CD14-positive monocyte (primary cell): ENCODE results near the gene BCAR3. TPM values are rescaled to one million over a fixed set of nuclear protein-coding genes. Genes with fewer than 3 reads are reported as not detected.

ENCODE experiments used
- DNase-seq, 3 donors: peaks; one replicate each; pipeline ENCODE4 v3.0.0-alpha.2; 2011 to 2022
- H2AFZ ChIP-seq: 2 replicates; pipeline ENCODE4 v1.6.0; 2012; ENCODE audit warnings: mild to moderate bottlenecking, low read depth, low read length, inconsistent platforms; ENCODE audit not compliant: insufficient read depth, poor library complexity, severe bottlenecking
- H3K27ac ChIP-seq, 2 donors: 1 replicate in 1 of 2; 2 replicates in 1 of 2; pipeline ENCODE4 v1.5.1; 2012 to 2013; ENCODE audit warnings: low read length in 2 of 2, control low read depth in 1 of 2, inconsistent platforms in 1 of 2, low read depth in 1 of 2, mild to moderate bottlenecking in 1 of 2
- H3K27me3 ChIP-seq, 2 donors: one replicate each; pipeline versions ENCODE4 v1.6.0 to v1.6.1; 2011 to 2013; ENCODE audit warnings: low read length in 2 of 2; ENCODE audit not compliant: control insufficient read depth in 2 of 2, insufficient read depth in 2 of 2
- H3K36me3 ChIP-seq, 2 donors: replicated peaks in 1 of 2; 1 replicate in 1 of 2; 2 replicates in 1 of 2; pipeline versions ENCODE4 v1.5.1 to v1.6.1; 2012 to 2013; ENCODE audit warnings: low read length in 2 of 2, control low read depth in 1 of 2, inconsistent platforms in 1 of 2, mild to moderate bottlenecking in 1 of 2; ENCODE audit not compliant: insufficient read depth in 2 of 2, control insufficient read depth in 1 of 2
- H3K4me1 ChIP-seq, 2 donors: 1 replicate in 1 of 2; 2 replicates in 1 of 2; pipeline versions ENCODE4 v1.5.1 to v1.6.1; 2012 to 2013; ENCODE audit warnings: low read length in 2 of 2, control low read depth in 1 of 2, inconsistent platforms in 1 of 2, mild to moderate bottlenecking in 1 of 2, moderate library complexity in 1 of 2; ENCODE audit not compliant: insufficient read depth in 2 of 2, control insufficient read depth in 1 of 2
- H3K4me2 ChIP-seq: replicated peaks from 2 replicates; pipeline ENCODE3; 2012; ENCODE audit warnings: low read length, moderate library complexity, mild to moderate bottlenecking; ENCODE audit not compliant: poor library complexity, severe bottlenecking; ENCODE audit errors: extremely low read depth
- H3K4me3 ChIP-seq, 3 experiments: fragments of 200-600 bp in 1 of 3; sonication (generic) in 1 of 3; replicated peaks in 1 of 3; 1 replicate in 2 of 3; 2 replicates in 1 of 3; pipeline ENCODE4 v1.5.1; 2011 to 2013; ENCODE audit warnings: low read length in 3 of 3, mild to moderate bottlenecking in 3 of 3, control low read depth in 2 of 3, low read depth in 2 of 3, inconsistent platforms in 1 of 3, moderate library complexity in 1 of 3
- H3K79me2 ChIP-seq: 2 replicates; pipeline ENCODE4 v1.6.0; 2012; ENCODE audit warnings: mild to moderate bottlenecking, control low read depth, inconsistent platforms, low read length, moderate library complexity; ENCODE audit not compliant: insufficient read depth
- H3K9ac ChIP-seq: 2 replicates; pipeline ENCODE4 v1.6.0; 2017; ENCODE audit warnings: low read length, mild to moderate bottlenecking; ENCODE audit not compliant: insufficient read depth, poor library complexity, severe bottlenecking
- H3K9me3 ChIP-seq, 2 donors: replicated peaks in 1 of 2; 1 replicate in 1 of 2; 2 replicates in 1 of 2; pipeline versions ENCODE4 v1.5.1 to v1.6.1; 2012 to 2013; ENCODE audit warnings: low read length in 2 of 2, control low read depth in 1 of 2; ENCODE audit not compliant: control insufficient read depth in 1 of 2, insufficient read depth in 1 of 2
- H4K20me1 ChIP-seq: 2 replicates; pipeline ENCODE4 v1.6.0; 2012; ENCODE audit warnings: mild to moderate bottlenecking, low read length, control low read depth, moderate library complexity; ENCODE audit not compliant: insufficient read depth
- H3K27ac Mint-ChIP-seq, 7 donors: one replicate each; pipeline ENCODE4 v1.8.0; 2020; ENCODE audit warnings: mild to moderate bottlenecking in 7 of 7, mixed read lengths in 7 of 7, moderate library complexity in 6 of 7, inconsistent platforms in 2 of 7
- H3K27me3 Mint-ChIP-seq, 3 donors: one replicate each; pipeline ENCODE4 v1.8.0; 2021 to 2022; ENCODE audit warnings: low read depth in 3 of 3, mild to moderate bottlenecking in 3 of 3, mixed read lengths in 3 of 3, moderate library complexity in 3 of 3, inconsistent platforms in 1 of 3
- H3K36me3 Mint-ChIP-seq, 2 donors: one replicate each; pipeline ENCODE4 v1.8.0; 2020; ENCODE audit warnings: mixed read lengths in 2 of 2, inconsistent platforms in 1 of 2, mild to moderate bottlenecking in 1 of 2
- H3K4me1 Mint-ChIP-seq: one replicate; pipeline ENCODE4 v1.8.0; 2020; ENCODE audit warnings: mild to moderate bottlenecking, mixed read lengths
- H3K4me3 Mint-ChIP-seq, 2 donors: one replicate each; pipeline ENCODE4 v1.8.0; 2020; ENCODE audit warnings: mild to moderate bottlenecking in 2 of 2, mixed read lengths in 2 of 2, moderate library complexity in 1 of 2
- H3K9me3 Mint-ChIP-seq, 7 donors: one replicate each; pipeline ENCODE4 v1.8.0; 2020 to 2022; ENCODE audit warnings: mixed read lengths in 7 of 7, mild to moderate bottlenecking in 6 of 7, moderate library complexity in 6 of 7, inconsistent platforms in 2 of 7
- CTCF ChIP-seq: fragments of 200-600 bp; IDR thresholded peaks from one replicate; pipeline ENCODE4 v1.8.0; 2022; ENCODE audit warnings: antibody characterized with exemption, mild to moderate bottlenecking
- WGBS: methylation state at CpG from one replicate; pipeline ENCODE4 v1.1.5; 2013; ENCODE audit warnings: missing lambda C conversion rate; ENCODE audit not compliant: insufficient coverage; 5-methylcytosine and 5-hydroxymethylcytosine counted together
- intact Hi-C, 2 donors: fragments of 100-400 bp; cut with micrococcal nuclease; formaldehyde crosslinking; loops; one replicate each; pipeline versions ENCODE4 v1.15.0 to v1.15.1; 2023
- polyA plus RNA-seq, 3 donors: library from polyadenylated mRNA; depleted of rRNA in 1 of 3; unstranded in 2 of 3; stranded (reverse) in 1 of 3; fragments of 300-500 nt in 2 of 3; fragments of >200 nt in 1 of 3; fragmentation: Illumina TruSeq in 2 of 3; gene quantifications; 1 replicate in 2 of 3; 2 replicates in 1 of 3; pipeline ENCODE4 v1.2.3, GENCODE V29; 2012 to 2021

The BCAR3 gene
- polyA plus RNA-seq, 3 donors: 0.05 to 0.41 TPM; not detected in 1

DNA sequence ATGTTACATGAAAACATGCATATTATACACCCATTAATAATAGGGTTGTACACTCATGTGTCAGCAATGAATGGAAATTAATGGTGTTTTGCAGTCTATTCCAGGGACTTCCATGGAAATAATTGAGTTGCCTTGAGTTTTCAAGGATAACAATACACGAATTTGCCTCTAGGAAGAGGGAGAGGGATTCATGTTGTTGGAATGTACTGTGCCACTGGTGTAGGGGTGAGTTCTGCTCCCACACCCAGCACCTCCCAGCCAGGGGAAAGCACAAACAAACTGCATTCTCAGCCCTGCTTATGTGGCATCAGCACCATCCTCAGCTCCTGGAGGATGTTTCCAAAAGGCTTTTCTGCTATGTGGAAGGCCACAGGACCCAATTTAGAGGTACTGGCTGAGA, 57.8 kb downstream of the BCAR3 start:
- peaks cover 0 to 3% (median 0%) of the 10 kb centered on the region in 3 donors for H3K27me3 Mint-ChIP-seq
- H3K27me3 ChIP-seq: no peaks in the 10 kb centered on the region
- H3K27ac ChIP-seq: no peak overlapping the region
- TF ChIP-seq CTCF: no peak
- no peak for DNase-seq
- H3K4me1 Mint-ChIP-seq: no peaks in the 10 kb centered on the region
- no peaks in the 10 kb centered on the region for H4K20me1 ChIP-seq
- no peak overlapping the region for H3K4me2 ChIP-seq
- intact Hi-C loops: no loop called here
- H3K4me1 ChIP-seq: no peaks in the 10 kb centered on the region
- no peak overlapping the region for H3K9ac ChIP-seq
- H3K4me3 ChIP-seq: no peak overlapping the region
- H3K27ac Mint-ChIP-seq: no peak overlapping the region
- H3K4me3 Mint-ChIP-seq: no peak overlapping the region
- H3K36me3 Mint-ChIP-seq: no peaks in the 10 kb centered on the region
- H3K9me3 Mint-ChIP-seq: no peaks in the 10 kb centered on the region
- no peaks in the 10 kb centered on the region for H3K79me2 ChIP-seq
- no peaks in the 10 kb centered on the region for H3K36me3 ChIP-seq
- no peak overlapping the region for H2AFZ ChIP-seq
- H3K9me3 ChIP-seq: no peaks in the 10 kb centered on the region
- no CpG with 5 or more reads among the region's 1 CpG for WGBS

DNA sequence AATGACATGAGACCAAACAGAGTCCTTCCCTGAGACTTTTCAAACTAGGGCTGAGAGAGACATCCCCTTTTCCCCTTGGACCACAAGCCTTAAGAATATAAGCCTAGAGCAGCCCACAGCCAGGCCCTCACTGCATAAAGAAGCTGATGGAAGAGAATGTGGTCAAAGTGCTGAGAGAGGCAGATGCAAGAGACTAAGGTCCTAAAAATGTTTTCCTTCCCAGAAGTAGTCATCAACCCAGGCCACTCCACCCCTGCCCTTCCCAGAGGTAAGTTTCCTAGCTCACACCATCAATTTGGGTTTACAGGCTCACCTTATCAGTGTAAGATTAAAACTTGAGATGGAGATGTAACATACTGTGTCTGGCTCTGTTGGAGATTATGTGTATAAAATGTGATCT, 58.2 kb downstream of the BCAR3 start:
- Histone ChIP-seq H3K9me3 (no peaks in the 10 kb centered on the region), H3K79me2 (no peaks in the 10 kb centered on the region), H3K27ac (no peak overlapping the region), H4K20me1 (no peaks in the 10 kb centered on the region), H3K36me3 (no peaks in the 10 kb centered on the region), H3K4me2 (no peak overlapping the region), H2AFZ (no peak overlapping the region), H3K27me3 (no peaks in the 10 kb centered on the region), H3K4me3 (no peak overlapping the region), H3K9ac (no peak overlapping the region), H3K4me1 (no peaks in the 10 kb centered on the region)
- intact Hi-C loops: no loop called here
- H3K9me3 Mint-ChIP-seq: no peaks in the 10 kb centered on the region
- no peak for TF ChIP-seq CTCF
- peaks cover 0 to 3% (median 0%) of the 10 kb centered on the region in 3 donors for H3K27me3 Mint-ChIP-seq
- no peak for DNase-seq
- no peak overlapping the region for H3K4me3 Mint-ChIP-seq
- H3K36me3 Mint-ChIP-seq: no peaks in the 10 kb centered on the region
- no peaks in the 10 kb centered on the region for H3K4me1 Mint-ChIP-seq
- H3K27ac Mint-ChIP-seq: no peak overlapping the region
